OCI-LY1 (cell line): ENCODE results near the gene VASP.
A peak's percentile ranks its signal among the peaks of the same experiment; 100 is the strongest.

Experiments used
- H2AFZ ChIP-seq: fragments of 200-600 bp; sonication (generic), shearing (Covaris generic); 2 replicates; pipeline ENCODE4 v1.6.0; 2014; ENCODE audit warnings: antibody characterized with exemption, mild to moderate bottlenecking, low read length
- H3F3A ChIP-seq: fragments of 200-600 bp; sonication (generic), shearing (Covaris generic); 2 replicates; pipeline ENCODE4 v1.6.0; 2014; ENCODE audit warnings: mild to moderate bottlenecking, antibody characterized with exemption, low read length, moderate library complexity; ENCODE audit not compliant: insufficient read depth
- H3K27ac ChIP-seq: fragments of 200-600 bp; sonication (generic); 2 replicates; pipeline ENCODE4 v1.5.1; 2014; ENCODE audit warnings: low read length, mixed run types, mild to moderate bottlenecking, low read depth; ENCODE audit not compliant: poor library complexity, severe bottlenecking
- H3K27me3 ChIP-seq: fragments of 200-600 bp; sonication (generic); 2 replicates; pipeline ENCODE4 v1.6.0; 2014; ENCODE audit warnings: antibody characterized with exemption, mild to moderate bottlenecking, low read length, moderate library complexity; ENCODE audit not compliant: insufficient read depth
- H3K36me3 ChIP-seq: fragments of 200-600 bp; sonication (generic); 2 replicates; pipeline ENCODE4 v1.6.1; 2014; ENCODE audit warnings: mild to moderate bottlenecking, antibody characterized with exemption, low read length, moderate library complexity, mixed read lengths; ENCODE audit not compliant: insufficient read depth
- H3K4me1 ChIP-seq: fragments of 200-600 bp; sonication (generic); 2 replicates; pipeline ENCODE4 v1.5.1; 2014; ENCODE audit warnings: mild to moderate bottlenecking, low read length, moderate library complexity; ENCODE audit not compliant: insufficient read depth, severe bottlenecking
- H3K4me2 ChIP-seq: fragments of 200-600 bp; sonication (generic), shearing (Covaris generic); 2 replicates; pipeline ENCODE4 v1.6.1; 2014; ENCODE audit warnings: low read length
- H3K4me3 ChIP-seq: fragments of 200-600 bp; sonication (generic); 2 replicates; pipeline ENCODE4 v1.5.1; 2014; ENCODE audit warnings: low read length, low read depth, mild to moderate bottlenecking, mixed read lengths; ENCODE audit not compliant: poor library complexity, severe bottlenecking
- H3K79me2 ChIP-seq: fragments of 200-600 bp; shearing (Covaris generic); 2 replicates; pipeline ENCODE4 v1.6.1; 2016; ENCODE audit warnings: mixed run types, low read length, mixed read lengths; ENCODE audit not compliant: insufficient read depth
- H3K9ac ChIP-seq: fragments of 200-600 bp; sonication (generic), shearing (Covaris generic); 2 replicates; pipeline ENCODE4 v1.6.1; 2014; ENCODE audit warnings: mild to moderate bottlenecking, low read length, mixed read lengths
- H3K9me2 ChIP-seq: fragments of 200-600 bp; sonication (generic), shearing (Covaris generic); 2 replicates; pipeline ENCODE4 v1.6.1; 2014; ENCODE audit warnings: low read depth, mild to moderate bottlenecking, low read length, mixed read lengths
- H3K9me3 ChIP-seq: fragments of 200-600 bp; shearing (Covaris generic); 2 replicates; pipeline ENCODE4 v1.6.1; 2014; ENCODE audit warnings: low read length, mixed read lengths
- H4K20me1 ChIP-seq: fragments of 200-600 bp; sonication (generic), shearing (Covaris generic); 2 replicates; pipeline ENCODE4 v1.6.0; 2016; ENCODE audit warnings: mild to moderate bottlenecking, low read length; ENCODE audit not compliant: insufficient read depth
- CTCF ChIP-seq: fragments of 200-600 bp; sonication (generic), shearing (Covaris generic); IDR thresholded peaks from 2 replicates; pipeline ENCODE4 v1.5.1; 2017; ENCODE audit warnings: mild to moderate bottlenecking, antibody characterized with exemption, low read length, moderate library complexity, mixed read lengths
- EZH2 ChIP-seq: fragments of 200-600 bp; sonication (generic), shearing (Covaris generic); IDR thresholded peaks from 2 replicates; pipeline ENCODE4 v1.8.0; 2017; ENCODE audit warnings: borderline replicate concordance, mixed run types, mild to moderate bottlenecking, antibody characterized with exemption, low read length, moderate library complexity, mixed read lengths

VASP gene

GRCh38 chr19:45476304-45476703 is 31.0 kb upstream of the VASP start:
- Histone ChIP-seq H3F3A (no peaks in the 10 kb centered on the region), H4K20me1 (no peaks in the 10 kb centered on the region), H3K9ac (no peak overlapping the region), H3K4me2 (no peak overlapping the region), H3K36me3 (no peaks in the 10 kb centered on the region), H3K27me3 (peaks cover 8% of the 10 kb centered on the region), H3K79me2 (no peaks in the 10 kb centered on the region), H3K4me1 (peaks cover 18% of the 10 kb centered on the region), H3K9me2 (no peaks in the 10 kb centered on the region), H2AFZ (no peak overlapping the region), H3K4me3 (no peak overlapping the region), H3K27ac (no peak overlapping the region), H3K9me3 (no peaks in the 10 kb centered on the region)
- TF ChIP-seq EZH2 = no peak
- TF ChIP-seq CTCF = no peak

- H3K9me3 ChIP-seq = no peaks in the 10 kb centered on the region
- H4K20me1 ChIP-seq = no peaks in the 10 kb centered on the region
- H3K27me3 ChIP-seq = peaks cover 7% of the 10 kb centered on the region
- no peak overlapping the region for H3K4me2 ChIP-seq
- no peaks in the 10 kb centered on the region for H3K79me2 ChIP-seq
- no peak overlapping the region for H2AFZ ChIP-seq
- H3K9me2 ChIP-seq = no peaks in the 10 kb centered on the region
- no peak overlapping the region for H3K4me3 ChIP-seq
- H3F3A ChIP-seq = no peaks in the 10 kb centered on the region
- TF ChIP-seq EZH2 (no peak), CTCF (no peak)
- no peak overlapping the region for H3K27ac ChIP-seq
- no peak overlapping the region for H3K9ac ChIP-seq
- peaks cover 18% of the 10 kb centered on the region for H3K4me1 ChIP-seq
- H3K36me3 ChIP-seq = no peaks in the 10 kb centered on the region
Observed at GRCh38 chr19:45477186-45477585, 30.1 kb upstream of the VASP start.

- H3K79me2 ChIP-seq = no peaks in the 10 kb centered on the region
- H3K4me3 ChIP-seq = peak overlapping the region; percentile 68
- H2AFZ ChIP-seq = no peak overlapping the region
- peak overlapping the region; percentile 92 for H3K4me2 ChIP-seq
- H4K20me1 ChIP-seq = no peaks in the 10 kb centered on the region
- H3K4me1 ChIP-seq = peaks cover 18% of the 10 kb centered on the region
- H3K36me3 ChIP-seq = no peaks in the 10 kb centered on the region
- H3K9me2 ChIP-seq = no peaks in the 10 kb centered on the region
- TF ChIP-seq CTCF (no peak), EZH2 (no peak)
- peak overlapping the region; percentile 84 for H3K9ac ChIP-seq
- no peaks in the 10 kb centered on the region for H3F3A ChIP-seq
- H3K9me3 ChIP-seq = no peaks in the 10 kb centered on the region
- peak overlapping the region; percentile 92 for H3K27ac ChIP-seq
- peaks cover 4% of the 10 kb centered on the region; the same call in 1 of the 2 replicates for H3K27me3 ChIP-seq
Observed at GRCh38 chr19:45477713-45478453, 29.4 kb upstream of the VASP start.
